IMR-90 (cell line): ENCODE measurements around the gene DAAM1.

ENCODE experiments used
- POLR2A ChIP-seq: IDR thresholded peaks from 2 replicates; pipeline ENCODE4 v1.6.1; 2012; ENCODE audit warnings: mild to moderate bottlenecking, low read depth, low read length
- TF ChIP-seq, protein P1 (sequence below): conservative IDR thresholded peaks from 2 replicates; pipeline ENCODE4 v1.5.1; 2012; ENCODE audit warnings: mild to moderate bottlenecking, low read depth, low read length, improper control_type of control experiment
- TF ChIP-seq, protein P2 (sequence below): fragments of 150-350 bp; IDR thresholded peaks from 2 replicates; pipeline ENCODE4 v1.6.1; 2017; ENCODE audit warnings: mild to moderate bottlenecking, antibody characterized with exemption, low read length, low read depth

- TF ChIP-seq, protein P1, sequence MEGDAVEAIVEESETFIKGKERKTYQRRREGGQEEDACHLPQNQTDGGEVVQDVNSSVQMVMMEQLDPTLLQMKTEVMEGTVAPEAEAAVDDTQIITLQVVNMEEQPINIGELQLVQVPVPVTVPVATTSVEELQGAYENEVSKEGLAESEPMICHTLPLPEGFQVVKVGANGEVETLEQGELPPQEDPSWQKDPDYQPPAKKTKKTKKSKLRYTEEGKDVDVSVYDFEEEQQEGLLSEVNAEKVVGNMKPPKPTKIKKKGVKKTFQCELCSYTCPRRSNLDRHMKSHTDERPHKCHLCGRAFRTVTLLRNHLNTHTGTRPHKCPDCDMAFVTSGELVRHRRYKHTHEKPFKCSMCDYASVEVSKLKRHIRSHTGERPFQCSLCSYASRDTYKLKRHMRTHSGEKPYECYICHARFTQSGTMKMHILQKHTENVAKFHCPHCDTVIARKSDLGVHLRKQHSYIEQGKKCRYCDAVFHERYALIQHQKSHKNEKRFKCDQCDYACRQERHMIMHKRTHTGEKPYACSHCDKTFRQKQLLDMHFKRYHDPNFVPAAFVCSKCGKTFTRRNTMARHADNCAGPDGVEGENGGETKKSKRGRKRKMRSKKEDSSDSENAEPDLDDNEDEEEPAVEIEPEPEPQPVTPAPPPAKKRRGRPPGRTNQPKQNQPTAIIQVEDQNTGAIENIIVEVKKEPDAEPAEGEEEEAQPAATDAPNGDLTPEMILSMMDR: no peak
- no peak for TF ChIP-seq POLR2A
- TF ChIP-seq, protein P2, sequence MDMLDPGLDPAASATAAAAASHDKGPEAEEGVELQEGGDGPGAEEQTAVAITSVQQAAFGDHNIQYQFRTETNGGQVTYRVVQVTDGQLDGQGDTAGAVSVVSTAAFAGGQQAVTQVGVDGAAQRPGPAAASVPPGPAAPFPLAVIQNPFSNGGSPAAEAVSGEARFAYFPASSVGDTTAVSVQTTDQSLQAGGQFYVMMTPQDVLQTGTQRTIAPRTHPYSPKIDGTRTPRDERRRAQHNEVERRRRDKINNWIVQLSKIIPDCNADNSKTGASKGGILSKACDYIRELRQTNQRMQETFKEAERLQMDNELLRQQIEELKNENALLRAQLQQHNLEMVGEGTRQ: no peak
These were observed 119.6 kb downstream of the DAAM1 start for GRCh38 chr14:59308086-59308485.
